K562 (cell line): ENCODE data around the gene HOXC5. TPM values are rescaled to one million over a fixed set of nuclear protein-coding genes. Genes with fewer than 3 reads are reported as not detected.
A peak's percentile ranks its signal among the peaks of the same experiment; 100 is the strongest.

Experiments used
- ATAC-seq: fragments of 200-7000 bp; cut with Tn5 transposase; 3 replicates; pipeline ENCODE4 v1.9.1; 2020; ENCODE audit warnings: moderate library complexity
- BruUV-seq: library from RNA; stranded (reverse); fragments of 400-500 nt; replicated peaks from 2 replicates; lab custom pipeline; 2021; lab: Mats Ljungman, UMichigan
- CTCF ChIA-PET: fragments of 300-600 bp; formaldehyde crosslinking; extraction: SDS; loops from one replicate; lab custom pipeline; 2021; ENCODE audit warnings: low intra/inter-chr PET ratio; lab: Yijun Ruan, JAX
- POLR2A ChIA-PET: fragments of 300-600, 350-650 bp; sonication (Branson Sonifier 250); formaldehyde crosslinking; extraction: SDS; loops from one replicate; lab custom pipeline; 2021; ENCODE audit warnings: antibody characterized with exemption, inconsistent platforms; lab: Yijun Ruan, JAX
- DNase-seq, 4 experiments: peaks; one replicate each; pipeline versions ENCODE4 v3.0.0 to v3.0.0-alpha.2; 2011 to 2018; ENCODE audit warnings: low spot score in 3 of 4, mixed read lengths in 3 of 4; ENCODE audit errors: extremely low read depth in 1 of 4
- FAIRE-seq: peaks from 2 replicates; lab custom pipeline; 2011; peaks lifted over from hg19 to GRCh38; lab: Jason Lieb, UNC
- H2AFZ ChIP-seq: 2 replicates; pipeline ENCODE4 v1.6.0; 2011; ENCODE audit warnings: low read depth, low read length, control low read depth, inconsistent platforms
- H3K27ac ChIP-seq: fragments of 200-600 bp; 3 replicates; pipeline ENCODE4 v1.8.0; 2011; ENCODE audit warnings: low read depth, mild to moderate bottlenecking, control low read depth, inconsistent platforms, low read length, moderate library complexity, mixed read lengths; ENCODE audit errors: extremely low read depth
- H3K27me3 ChIP-seq, 2 experiments: fragments of 300-600 bp in 1 of 2; 2 replicates in 1 of 2; 3 replicates in 1 of 2; pipeline versions ENCODE4 v1.6.0 to v1.8.0; 2011; ENCODE audit warnings: inconsistent platforms in 2 of 2, low read length in 2 of 2, mild to moderate bottlenecking in 1 of 2, mixed read lengths in 1 of 2, moderate library complexity in 1 of 2; ENCODE audit not compliant: control insufficient read depth in 2 of 2, insufficient read depth in 2 of 2
- H3K36me3 ChIP-seq: fragments of 300-600 bp; 3 replicates; pipeline ENCODE4 v1.8.0; 2011; ENCODE audit warnings: mild to moderate bottlenecking, low read length, inconsistent platforms; ENCODE audit not compliant: control insufficient read depth, insufficient read depth
- H3K4me1 ChIP-seq, 2 experiments: fragments of 200-600 bp in 1 of 2; replicated peaks in 1 of 2; 2 replicates in 1 of 2; 3 replicates in 1 of 2; pipeline versions ENCODE4 v1.5.1 to v1.8.0; 2011; ENCODE audit warnings: inconsistent platforms in 2 of 2, low read length in 2 of 2, mild to moderate bottlenecking in 1 of 2, mixed read lengths in 1 of 2, moderate library complexity in 1 of 2; ENCODE audit not compliant: control insufficient read depth in 2 of 2, insufficient read depth in 2 of 2
- H3K4me2 ChIP-seq: 2 replicates; pipeline ENCODE4 v1.6.1; 2011; ENCODE audit warnings: low read length, control low read depth, inconsistent platforms, mixed read lengths; ENCODE audit not compliant: insufficient read depth
- H3K4me3 ChIP-seq: fragments of 200-600 bp; sonication (generic), shearing (Covaris generic); 2 replicates; pipeline ENCODE4 v1.5.1; 2016; ENCODE audit warnings: control low read depth, inconsistent platforms
- H3K79me2 ChIP-seq: fragments of 200-600 bp; 3 replicates; pipeline ENCODE4 v1.8.0; 2011; ENCODE audit warnings: low read length, inconsistent platforms; ENCODE audit not compliant: control insufficient read depth, insufficient read depth
- H3K9ac ChIP-seq, 2 experiments: 2 replicates each; pipeline versions ENCODE4 v1.6.0 to v1.6.1; 2011; ENCODE audit warnings: low read depth in 2 of 2, low read length in 2 of 2, control low read depth in 1 of 2, inconsistent platforms in 1 of 2, mild to moderate bottlenecking in 1 of 2, mixed read lengths in 1 of 2; ENCODE audit not compliant: insufficient read depth in 1 of 2
- H3K9me1 ChIP-seq: one replicate; pipeline ENCODE4 v1.6.0; 2011; ENCODE audit warnings: inconsistent platforms, mild to moderate bottlenecking, low read length, moderate library complexity; ENCODE audit not compliant: control insufficient read depth, insufficient read depth
- H3K9me3 ChIP-seq: replicated peaks from 2 replicates; pipeline ENCODE4 v1.5.1; 2011; ENCODE audit warnings: low read depth, low read length, inconsistent platforms; ENCODE audit not compliant: control insufficient read depth, insufficient read depth
- H4K20me1 ChIP-seq: replicated peaks from 2 replicates; pipeline ENCODE4 v1.6.1; 2011; ENCODE audit warnings: low read length, inconsistent platforms, mixed read lengths; ENCODE audit not compliant: control insufficient read depth, insufficient read depth
- ADNP ChIP-seq: fragments of 200-800 bp; sonication (Bioruptor generic); IDR thresholded peaks from 2 replicates; pipeline ENCODE4 v1.6.1; 2016; ENCODE audit warnings: missing genetic modification characterization, missing compliant biosample characterization
- ILF3 ChIP-seq: fragments of 450-650 bp; IDR thresholded peaks from 2 replicates; pipeline ENCODE4 v1.6.1; 2018; ENCODE audit warnings: antibody characterized with exemption, mild to moderate bottlenecking, moderate library complexity, borderline replicate concordance
- MAFG ChIP-seq: fragments of 450-650 bp; conservative IDR thresholded peaks from 2 replicates; pipeline ENCODE4 v1.6.1; 2016; ENCODE audit warnings: missing genetic modification characterization, missing compliant biosample characterization
- WGBS: fragments of 100-300 bp; shearing (Covaris generic); methylation state at CpG from one replicate; pipeline ENCODE4 v1.1.6; 2016; ENCODE audit warnings: low coverage, mixed read lengths; ENCODE audit not compliant: insufficient coverage; ENCODE audit errors: missing lambda C conversion rate; 5-methylcytosine and 5-hydroxymethylcytosine counted together
- in situ Hi-C: fragments of 300-500 bp; cut with MboI; formaldehyde crosslinking; loops from 4 replicates; pipeline ENCODE4 v1.15.0; 2018; ENCODE audit warnings: inconsistent platforms, mixed read lengths
- intact Hi-C: fragments of 100-400 bp; cut with micrococcal nuclease; formaldehyde crosslinking; loops from 2 replicates; pipeline ENCODE4 v1.14.2; 2022
- polyA plus RNA-seq, 8 experiments: library from polyadenylated mRNA; depleted of rRNA in 4 of 8; stranded (reverse) in 5 of 8; unstranded in 3 of 8; fragments of >200 nt; fragmentation: Nextera tagmentation in 2 of 8; fragmentation: Illumina TruSeq in 1 of 8; extraction: Ambion mirVana in 2 of 8; extraction: Trizol in 1 of 8; gene quantifications; 2 replicates each; pipeline versions ENCODE4 v1.2.1 to v1.2.3, GENCODE V29; 2011 to 2014; ENCODE audit warnings: inconsistent platforms in 1 of 8, missing spikeins in 1 of 8
- total RNA-seq, 7 experiments: library from RNA; depleted of rRNA in 6 of 7; stranded (reverse); fragments of >200 nt in 6 of 7; fragmentation: Illumina TruSeq in 2 of 7; extraction: Trizol in 2 of 7; gene quantifications; 2 replicates each; pipeline versions ENCODE4 v1.2.1 to v1.2.3, GENCODE V29; 2011 to 2021; ENCODE audit warnings: low replicate concordance in 1 of 7
- TF ChIP-seq, protein P1 (sequence below): fragments of 450-650 bp; IDR thresholded peaks from 2 replicates; pipeline ENCODE4 v1.6.1; 2017; ENCODE audit warnings: antibody characterized with exemption
- TF ChIP-seq, protein P2 (sequence below): fragments of 250-450 bp; sonication (Bioruptor Pico); IDR thresholded peaks from 2 replicates; pipeline ENCODE4 v1.8.0; 2021; ENCODE audit warnings: mild to moderate bottlenecking, moderate library complexity
- TF ChIP-seq, protein P3 (sequence below): sonication (generic); formaldehyde crosslinking; IDR thresholded peaks from 2 replicates; pipeline ENCODE4 v1.8.1; 2023; ENCODE audit warnings: mild to moderate bottlenecking, missing genetic modification reagents

Gene HOXC5
- total and polyA plus RNA-seq, 9 of the 15 experiments (the other 6 are each of a cell fraction or from before 2014, with no cell fraction given), result 0.10 to 0.44 (median 0.18) TPM; not detected in 4

DNA sequence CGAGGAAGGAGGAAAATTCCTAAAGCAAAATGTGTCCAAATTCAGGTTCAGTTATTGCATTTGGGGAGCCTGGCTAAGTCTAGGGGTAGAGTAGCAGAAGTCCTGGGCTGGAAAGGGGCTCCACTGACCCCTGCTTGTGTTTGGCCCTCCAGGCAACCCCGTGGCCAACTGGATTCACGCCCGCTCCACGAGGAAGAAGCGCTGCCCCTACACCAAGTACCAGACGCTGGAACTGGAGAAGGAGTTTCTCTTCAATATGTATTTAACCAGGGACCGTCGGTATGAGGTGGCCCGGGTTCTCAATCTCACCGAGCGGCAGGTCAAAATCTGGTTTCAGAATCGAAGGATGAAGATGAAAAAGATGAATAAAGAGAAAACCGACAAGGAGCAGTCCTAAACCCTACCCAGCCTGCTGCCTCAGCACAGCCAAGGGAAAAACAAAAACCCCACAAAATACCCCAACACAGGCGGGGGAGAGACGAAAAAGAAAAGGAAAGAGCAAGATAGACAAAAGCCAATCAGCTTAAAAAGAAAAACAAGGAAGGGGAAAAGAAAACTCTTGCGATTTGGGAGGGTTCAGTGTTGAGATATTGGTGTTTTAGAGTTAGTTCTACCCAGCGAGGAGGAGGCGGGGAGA lies 30.5 kb upstream of the HOXC5 start:
- BruUV-seq, result TSS peak; percentile 15
- peaks cover 38 to 72% of the 10 kb centered on the region in 2 experiments for H3K4me1 ChIP-seq
- 0 out of 4 replicates have a peak overlapping the region, but pooled peaks of 1 of the 2 experiments have one; percentile 2 for H3K9ac ChIP-seq
- intact Hi-C loops (no loop called here), in situ Hi-C loops (no loop called here)
- H2AFZ ChIP-seq, result no peak overlapping the region
- no peak overlapping the region for H3K27ac ChIP-seq
- no peaks in the 10 kb centered on the region; the same call in 1 of the 2 replicates for H4K20me1 ChIP-seq
- DNase-seq (no peak), ATAC-seq (no peak), FAIRE-seq (peak; percentile 11)
- POLR2A ChIA-PET, result interaction anchor here (0.6 to 5.6 kb wide), 6 partner anchors 10 to 104 kb away, joined by 3 to 43 read pairs (median 3); no protein-coding TSS in a partner anchor
- peaks cover 21% of the 10 kb centered on the region for H3K79me2 ChIP-seq
- no peak overlapping the region for H3K4me3 ChIP-seq
- H3K9me3 ChIP-seq, result no peaks in the 10 kb centered on the region
- no peaks in the 10 kb centered on the region for H3K27me3 ChIP-seq
- no peak overlapping the region for H3K4me2 ChIP-seq
- no peaks in the 10 kb centered on the region for H3K9me1 ChIP-seq
- 83% methylated on average over 19 of the region's 19 CpGs for WGBS
- CTCF ChIA-PET, result interaction anchor here (0.6 to 2.7 kb wide), 2 partner anchors 17 to 64 kb away, joined by 5 to 26 read pairs; partner anchors contain the start of gene HOXC10
- no peaks in the 10 kb centered on the region for H3K36me3 ChIP-seq
- TF ChIP-seq MAFG (tag), result no peak
- TF ChIP-seq, protein P1, sequence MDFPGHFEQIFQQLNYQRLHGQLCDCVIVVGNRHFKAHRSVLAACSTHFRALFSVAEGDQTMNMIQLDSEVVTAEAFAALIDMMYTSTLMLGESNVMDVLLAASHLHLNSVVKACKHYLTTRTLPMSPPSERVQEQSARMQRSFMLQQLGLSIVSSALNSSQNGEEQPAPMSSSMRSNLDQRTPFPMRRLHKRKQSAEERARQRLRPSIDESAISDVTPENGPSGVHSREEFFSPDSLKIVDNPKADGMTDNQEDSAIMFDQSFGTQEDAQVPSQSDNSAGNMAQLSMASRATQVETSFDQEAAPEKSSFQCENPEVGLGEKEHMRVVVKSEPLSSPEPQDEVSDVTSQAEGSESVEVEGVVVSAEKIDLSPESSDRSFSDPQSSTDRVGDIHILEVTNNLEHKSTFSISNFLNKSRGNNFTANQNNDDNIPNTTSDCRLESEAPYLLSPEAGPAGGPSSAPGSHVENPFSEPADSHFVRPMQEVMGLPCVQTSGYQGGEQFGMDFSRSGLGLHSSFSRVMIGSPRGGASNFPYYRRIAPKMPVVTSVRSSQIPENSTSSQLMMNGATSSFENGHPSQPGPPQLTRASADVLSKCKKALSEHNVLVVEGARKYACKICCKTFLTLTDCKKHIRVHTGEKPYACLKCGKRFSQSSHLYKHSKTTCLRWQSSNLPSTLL, result no peak
- no peak for TF ChIP-seq ILF3
- TF ChIP-seq, protein P2, sequence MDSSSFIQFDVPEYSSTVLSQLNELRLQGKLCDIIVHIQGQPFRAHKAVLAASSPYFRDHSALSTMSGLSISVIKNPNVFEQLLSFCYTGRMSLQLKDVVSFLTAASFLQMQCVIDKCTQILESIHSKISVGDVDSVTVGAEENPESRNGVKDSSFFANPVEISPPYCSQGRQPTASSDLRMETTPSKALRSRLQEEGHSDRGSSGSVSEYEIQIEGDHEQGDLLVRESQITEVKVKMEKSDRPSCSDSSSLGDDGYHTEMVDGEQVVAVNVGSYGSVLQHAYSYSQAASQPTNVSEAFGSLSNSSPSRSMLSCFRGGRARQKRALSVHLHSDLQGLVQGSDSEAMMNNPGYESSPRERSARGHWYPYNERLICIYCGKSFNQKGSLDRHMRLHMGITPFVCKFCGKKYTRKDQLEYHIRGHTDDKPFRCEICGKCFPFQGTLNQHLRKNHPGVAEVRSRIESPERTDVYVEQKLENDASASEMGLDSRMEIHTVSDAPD (CRISPR knock-in tag), result no peak
- TF ChIP-seq ADNP (tag), result no peak
- TF ChIP-seq, protein P3, sequence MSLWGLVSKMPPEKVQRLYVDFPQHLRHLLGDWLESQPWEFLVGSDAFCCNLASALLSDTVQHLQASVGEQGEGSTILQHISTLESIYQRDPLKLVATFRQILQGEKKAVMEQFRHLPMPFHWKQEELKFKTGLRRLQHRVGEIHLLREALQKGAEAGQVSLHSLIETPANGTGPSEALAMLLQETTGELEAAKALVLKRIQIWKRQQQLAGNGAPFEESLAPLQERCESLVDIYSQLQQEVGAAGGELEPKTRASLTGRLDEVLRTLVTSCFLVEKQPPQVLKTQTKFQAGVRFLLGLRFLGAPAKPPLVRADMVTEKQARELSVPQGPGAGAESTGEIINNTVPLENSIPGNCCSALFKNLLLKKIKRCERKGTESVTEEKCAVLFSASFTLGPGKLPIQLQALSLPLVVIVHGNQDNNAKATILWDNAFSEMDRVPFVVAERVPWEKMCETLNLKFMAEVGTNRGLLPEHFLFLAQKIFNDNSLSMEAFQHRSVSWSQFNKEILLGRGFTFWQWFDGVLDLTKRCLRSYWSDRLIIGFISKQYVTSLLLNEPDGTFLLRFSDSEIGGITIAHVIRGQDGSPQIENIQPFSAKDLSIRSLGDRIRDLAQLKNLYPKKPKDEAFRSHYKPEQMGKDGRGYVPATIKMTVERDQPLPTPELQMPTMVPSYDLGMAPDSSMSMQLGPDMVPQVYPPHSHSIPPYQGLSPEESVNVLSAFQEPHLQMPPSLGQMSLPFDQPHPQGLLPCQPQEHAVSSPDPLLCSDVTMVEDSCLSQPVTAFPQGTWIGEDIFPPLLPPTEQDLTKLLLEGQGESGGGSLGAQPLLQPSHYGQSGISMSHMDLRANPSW (CRISPR knock-in tag), result no peak
